ENCODE results near the gene SNAI3. TPM values are rescaled to one million over a fixed set of nuclear protein-coding genes. Genes with fewer than 3 reads are reported as not detected.

SNAI3 gene
- total RNA-seq, 2 donors from 2014 or later = 0.77 to 2.1 TPM

- no peaks in the 10 kb centered on the region for H3K27me3 ChIP-seq (ENCODE audit: control insufficient read depth, insufficient read depth, low read length, poor library complexity, severe bottlenecking)
- peak overlapping the region; percentile 78 for H3K4me3 Mint-ChIP-seq
- TF ChIP-seq CTCF (conservative IDR thresholded peaks at IDR 0.05) = no peak
- peaks cover 15% of the 10 kb centered on the region for H3K36me3 Mint-ChIP-seq (ENCODE audit: low read depth)
- WGBS, 2 experiments (ENCODE audit: insufficient coverage in 1 of 2, insufficient read length in 1 of 2) = 16 to 33% methylated on average over 12 to 37 of the region's 37 CpGs
- no peak overlapping the region for H3K27ac Mint-ChIP-seq
- DNase-seq = peak; percentile 77
- H3K4me3 ChIP-seq (ENCODE audit: low read length) = peak overlapping the region; percentile 90
- no peaks in the 10 kb centered on the region for H3K36me3 ChIP-seq (ENCODE audit: control insufficient read depth, insufficient read depth, low read length)
- H3K4me1 Mint-ChIP-seq = peaks cover 5% of the 10 kb centered on the region
- no peaks in the 10 kb centered on the region for H3K27me3 Mint-ChIP-seq (ENCODE audit: insufficient read depth)
- no peaks in the 10 kb centered on the region for H3K9me3 ChIP-seq (ENCODE audit: control insufficient read depth, low read length)
- H3K4me1 ChIP-seq (ENCODE audit: control insufficient read depth, insufficient read depth, low read length) = peaks cover 5% of the 10 kb centered on the region
- peak overlapping the region; percentile 60 for H3K9ac ChIP-seq (ENCODE audit: extremely low read depth, low read length, poor library complexity, severe bottlenecking)
- no peak overlapping the region for H3K27ac ChIP-seq (ENCODE audit: low read depth, low read length)
- H3K9me3 Mint-ChIP-seq = no peaks in the 10 kb centered on the region
Measured at GRCh38 chr16:88649924-88650748, 36.2 kb downstream of the SNAI3 start.

GRCh38 chr16:88649195-88649923 lies 36.9 kb downstream of the SNAI3 start:
- 87 to 94% methylated on average over 5 to 20 of the region's 20 CpGs for WGBS, 2 experiments (ENCODE audit: insufficient coverage in 1 of 2, insufficient read length in 1 of 2)

More at GRCh38 chr16:88649195-88649923, 36.9 kb downstream of the SNAI3 start:
- TF ChIP-seq CTCF (conservative IDR thresholded peaks at IDR 0.05) = no peak
- Histone ChIP-seq H3K4me1 (ENCODE audit: control insufficient read depth, insufficient read depth, low read length) (peaks cover 5% of the 10 kb centered on the region), H3K27ac (ENCODE audit: low read depth, low read length) (no peak overlapping the region), H3K9me3 (ENCODE audit: control insufficient read depth, low read length) (no peaks in the 10 kb centered on the region), H3K27me3 (ENCODE audit: control insufficient read depth, insufficient read depth, low read length, poor library complexity, severe bottlenecking) (no peaks in the 10 kb centered on the region), H3K9ac (ENCODE audit: extremely low read depth, low read length, poor library complexity, severe bottlenecking) (no peak overlapping the region), H3K36me3 (ENCODE audit: control insufficient read depth, insufficient read depth, low read length) (no peaks in the 10 kb centered on the region), H3K4me3 (ENCODE audit: low read length) (peak overlapping the region; percentile 90)
- Mint-ChIP-seq H3K27ac (no peak overlapping the region), H3K4me1 (peaks cover 5% of the 10 kb centered on the region), H3K27me3 (ENCODE audit: insufficient read depth) (no peaks in the 10 kb centered on the region), H3K9me3 (no peaks in the 10 kb centered on the region), H3K4me3 (peak overlapping the region; percentile 78), H3K36me3 (ENCODE audit: low read depth) (peaks cover 16% of the 10 kb centered on the region)
- DNase-seq = no peak
